H54 (cell line): ENCODE measurements around the gene PRKCG.

ENCODE experiments used
- DNase-seq: peaks from one replicate; pipeline ENCODE4 v3.0.0; 2011; ENCODE audit warnings: low spot score, mixed read lengths; ENCODE audit not compliant: insufficient read length
- FAIRE-seq: peaks from 3 replicates; lab custom pipeline; 2011; peaks lifted over from hg19 to GRCh38; lab: Jason Lieb, UNC
- POLR2A ChIP-seq: IDR thresholded peaks from 2 replicates; pipeline ENCODE4 v1.6.1; 2011; ENCODE audit warnings: low read depth, mild to moderate bottlenecking, low read length

Gene PRKCG

GRCh38 chr19:53951436-53951835 lies 69.4 kb downstream of the PRKCG start:
- TF ChIP-seq POLR2A = no peak
- FAIRE-seq (no peak), DNase-seq (no peak)

DNA sequence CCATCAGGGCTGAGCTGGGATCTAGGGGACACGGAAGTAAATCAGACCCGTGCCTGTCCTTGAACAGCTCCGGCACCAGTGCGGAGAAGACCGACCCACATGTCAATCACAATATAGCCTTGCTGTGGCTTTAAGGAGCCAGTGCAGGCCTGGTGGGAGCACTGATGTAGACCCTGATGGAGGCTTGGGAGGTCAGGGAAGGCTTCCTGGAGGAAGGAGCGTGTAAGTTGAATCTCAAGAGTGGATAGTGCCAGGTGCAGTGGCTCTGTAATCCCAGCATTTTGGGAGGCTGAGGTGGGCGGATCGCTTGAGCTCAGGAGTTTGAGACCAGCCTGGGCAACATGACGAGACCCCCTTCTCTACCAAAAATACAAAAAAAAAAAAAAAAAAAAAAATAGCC lies 70.0 kb downstream of the PRKCG start:
- no peak for DNase-seq
- FAIRE-seq = no peak
- TF ChIP-seq POLR2A = no peak

GRCh38 chr19:53953383-53953782 lies 71.4 kb downstream of the PRKCG start:
- FAIRE-seq (no peak), DNase-seq (no peak)
- TF ChIP-seq POLR2A = no peak
